Central memory CD8-positive, alpha-beta T cell (primary cell): ENCODE data around the gene SMURF2.
A peak's percentile ranks its signal among the peaks of the same experiment; 100 is the strongest.

Experiments
- ATAC-seq: fragments of 150-1000 bp; cut with Tn5 transposase; replicated peaks from 2 replicates; pipeline ENCODE4 v1.10.0; 2022; ENCODE audit warnings: mild to moderate bottlenecking, moderate FRiP score, moderate number of reproducible peaks; ENCODE audit not compliant: poor library complexity, severe bottlenecking; ENCODE audit errors: extremely low read depth
- DNase-seq, 2 donors: peaks; one replicate each; pipeline ENCODE4 v3.0.0; 2021; ENCODE audit warnings: low spot score in 2 of 2
- H3K27ac Mint-ChIP-seq: one replicate; pipeline ENCODE4 v1.8.0; 2022; ENCODE audit warnings: low read depth, mild to moderate bottlenecking, moderate library complexity, mixed read lengths
- H3K27me3 Mint-ChIP-seq: one replicate; pipeline ENCODE4 v1.8.0; 2022; ENCODE audit warnings: mixed read lengths
- H3K36me3 Mint-ChIP-seq: one replicate; pipeline ENCODE4 v1.8.0; 2022; ENCODE audit warnings: mild to moderate bottlenecking, moderate library complexity, mixed read lengths; ENCODE audit not compliant: insufficient read depth
- H3K4me1 Mint-ChIP-seq: one replicate; pipeline ENCODE4 v1.8.0; 2022; ENCODE audit warnings: mixed read lengths
- H3K4me3 Mint-ChIP-seq: one replicate; pipeline ENCODE4 v1.8.0; 2022; ENCODE audit warnings: mild to moderate bottlenecking, moderate library complexity, mixed read lengths
- H3K9me3 Mint-ChIP-seq: one replicate; pipeline ENCODE4 v1.8.0; 2022; ENCODE audit warnings: mixed read lengths

The SMURF2 gene

DNA sequence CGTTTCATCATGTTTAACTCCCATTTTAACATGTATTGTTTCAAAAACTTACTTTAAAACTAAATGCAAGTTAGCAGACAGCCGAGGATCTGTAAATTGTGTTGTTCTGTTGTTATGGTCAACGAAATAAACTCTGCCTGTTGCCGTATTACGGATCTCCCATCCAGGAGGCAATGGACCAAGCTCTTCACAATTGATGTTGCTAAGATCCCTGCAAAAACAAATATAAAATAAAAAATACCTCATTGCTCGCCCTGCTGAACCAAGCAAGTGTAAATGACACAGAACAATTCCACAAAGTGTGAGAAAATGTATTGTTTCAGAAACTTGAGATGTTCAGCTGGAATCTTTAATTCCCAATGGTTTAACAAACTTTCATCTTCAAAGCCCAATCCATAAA is 90.4 kb downstream of the SMURF2 start:
- H3K36me3 Mint-ChIP-seq = peaks cover 24% of the 10 kb centered on the region
- H3K27ac Mint-ChIP-seq = no peak overlapping the region

GRCh38 chr17:64565563-64565962 is 96.5 kb downstream of the SMURF2 start:
- Mint-ChIP-seq H3K9me3 (no peaks in the 10 kb centered on the region), H3K36me3 (peaks cover 32% of the 10 kb centered on the region), H3K27me3 (no peaks in the 10 kb centered on the region), H3K27ac (peak overlapping the region; percentile 44), H3K4me3 (no peak overlapping the region), H3K4me1 (no peaks in the 10 kb centered on the region)
- DNase-seq (no peak), ATAC-seq (no peak)

More for the DNA sequence above, 90.4 kb downstream of the SMURF2 start:
- peaks cover 11% of the 10 kb centered on the region for H3K4me1 Mint-ChIP-seq
- no peak for ATAC-seq
- no peaks in the 10 kb centered on the region for H3K9me3 Mint-ChIP-seq
- DNase-seq = no peak
- H3K4me3 Mint-ChIP-seq = no peak overlapping the region
- H3K27me3 Mint-ChIP-seq = no peaks in the 10 kb centered on the region

GRCh38 chr17:64564098-64564497 is 98.0 kb downstream of the SMURF2 start:
- Mint-ChIP-seq H3K4me3 (no peak overlapping the region), H3K36me3 (peaks cover 38% of the 10 kb centered on the region), H3K27ac (peak overlapping the region; percentile 2), H3K27me3 (no peaks in the 10 kb centered on the region), H3K4me1 (no peaks in the 10 kb centered on the region), H3K9me3 (no peaks in the 10 kb centered on the region)
- ATAC-seq (no peak), DNase-seq (no peak)

- DNase-seq = no peak
- H3K4me1 Mint-ChIP-seq = peaks cover 5% of the 10 kb centered on the region
- no peaks in the 10 kb centered on the region for H3K27me3 Mint-ChIP-seq
- no peaks in the 10 kb centered on the region for H3K9me3 Mint-ChIP-seq
- H3K4me3 Mint-ChIP-seq = no peak overlapping the region
- peaks cover 43% of the 10 kb centered on the region for H3K36me3 Mint-ChIP-seq
- no peak overlapping the region for H3K27ac Mint-ChIP-seq
- no peak for ATAC-seq
Observed at GRCh38 chr17:64555281-64555680, 106.8 kb downstream of the SMURF2 start.

DNA sequence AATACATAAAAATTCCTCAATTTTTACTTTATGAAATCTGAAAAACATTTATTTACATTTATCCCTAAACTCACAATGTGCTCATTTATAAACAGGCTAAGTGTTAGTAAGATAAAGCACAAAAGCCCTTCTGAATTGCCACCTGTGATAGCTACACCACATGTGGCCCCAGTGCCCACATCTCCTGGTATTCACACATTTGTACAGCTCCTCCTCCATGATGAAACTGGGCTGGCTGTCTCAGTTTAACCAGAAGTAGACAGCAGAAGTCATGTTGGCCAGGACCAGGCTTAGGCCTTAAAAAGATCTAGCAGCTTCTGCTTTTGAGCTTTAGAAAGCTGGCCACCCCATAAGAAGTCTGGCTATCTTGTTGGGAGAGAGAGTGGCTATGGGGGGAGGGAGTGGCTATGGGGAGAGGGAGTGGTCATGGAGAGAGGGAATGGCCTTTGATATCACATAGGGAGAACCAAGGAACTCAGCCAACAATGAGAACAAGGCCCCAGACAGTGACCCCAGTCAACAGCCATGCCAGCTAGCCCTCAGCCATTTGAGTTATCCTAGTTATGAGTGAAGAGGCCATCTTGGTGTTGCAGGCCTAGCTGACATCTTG is 108.0 kb downstream of the SMURF2 start:
- Mint-ChIP-seq H3K36me3 (peaks cover 46% of the 10 kb centered on the region), H3K9me3 (no peaks in the 10 kb centered on the region), H3K4me3 (no peak overlapping the region), H3K4me1 (peaks cover 5% of the 10 kb centered on the region), H3K27ac (peak overlapping the region; percentile 26), H3K27me3 (no peaks in the 10 kb centered on the region)
- ATAC-seq = no peak
- DNase-seq = no peak

GRCh38 chr17:64551461-64551860 is 110.6 kb downstream of the SMURF2 start:
- Mint-ChIP-seq H3K36me3 (peaks cover 53% of the 10 kb centered on the region), H3K4me1 (peaks cover 5% of the 10 kb centered on the region), H3K4me3 (no peak overlapping the region), H3K9me3 (no peaks in the 10 kb centered on the region), H3K27me3 (no peaks in the 10 kb centered on the region), H3K27ac (peak overlapping the region; percentile 57)
- ATAC-seq = no peak
- no peak for DNase-seq

DNA sequence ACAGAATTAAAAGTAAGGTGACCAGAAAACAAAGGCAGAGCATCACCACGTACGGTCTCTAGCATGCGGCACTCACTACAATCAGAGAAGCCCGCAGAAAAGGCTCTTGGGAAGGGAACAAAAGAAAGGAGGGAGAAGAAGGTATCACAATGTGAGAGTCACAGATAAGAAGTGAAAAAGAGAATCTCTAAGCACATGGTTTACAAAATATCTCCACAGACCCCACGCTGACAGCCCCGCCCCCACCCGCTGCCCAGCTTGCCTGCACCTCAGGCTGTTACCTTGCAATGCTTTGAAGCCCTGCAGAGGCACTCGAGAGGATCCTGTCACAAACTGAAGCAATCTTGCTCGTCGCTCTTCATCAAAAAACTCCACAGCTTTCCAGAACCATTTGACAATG is 114.8 kb downstream of the SMURF2 start:
- Mint-ChIP-seq H3K4me3 (no peak overlapping the region), H3K36me3 (peaks cover 55% of the 10 kb centered on the region), H3K9me3 (no peaks in the 10 kb centered on the region), H3K4me1 (no peaks in the 10 kb centered on the region), H3K27ac (no peak overlapping the region), H3K27me3 (no peaks in the 10 kb centered on the region)
- ATAC-seq (no peak), DNase-seq (no peak)

DNA sequence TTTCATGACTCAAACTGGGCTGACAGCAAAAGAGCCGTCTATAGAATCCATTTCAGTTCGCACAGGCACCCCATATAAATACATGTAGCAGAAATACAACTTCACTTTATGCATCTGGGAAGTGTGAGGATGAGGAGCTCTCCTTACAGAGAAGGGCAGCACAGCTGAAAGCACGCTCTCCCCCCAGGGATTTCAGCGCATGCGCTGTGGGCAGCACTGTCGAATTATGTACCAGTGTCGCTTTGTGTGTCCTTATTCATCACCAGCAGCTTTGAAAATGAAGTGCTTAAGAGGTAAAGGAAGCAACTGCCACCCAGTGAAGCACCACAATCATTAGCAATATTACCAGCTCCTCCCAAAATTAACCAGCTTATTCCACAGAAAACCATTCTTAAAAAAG is 115.4 kb downstream of the SMURF2 start:
- no peaks in the 10 kb centered on the region for H3K27me3 Mint-ChIP-seq

DNA sequence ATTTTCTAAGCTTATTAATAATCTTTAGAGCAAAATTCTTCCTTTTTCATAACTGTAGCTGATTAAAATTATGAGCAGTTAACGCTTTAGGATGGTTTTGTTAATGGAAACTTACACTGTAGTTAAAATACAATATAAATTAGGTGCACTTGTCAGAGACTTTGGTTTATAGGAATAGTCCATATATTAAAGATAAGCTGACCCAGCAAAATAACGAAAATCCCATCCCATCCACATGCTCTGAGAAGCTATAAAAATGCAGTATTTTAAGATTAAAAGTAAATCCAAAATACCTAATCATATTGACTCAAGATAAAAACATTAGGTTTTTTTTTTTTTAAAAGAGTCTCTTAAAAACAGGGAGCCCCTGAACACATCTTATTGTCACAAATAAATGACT is 117.4 kb downstream of the SMURF2 start:
- Mint-ChIP-seq H3K27me3 (no peaks in the 10 kb centered on the region), H3K36me3 (peaks cover 41% of the 10 kb centered on the region)

More for the DNA sequence above, 115.4 kb downstream of the SMURF2 start:
- no peak for ATAC-seq
- no peak for DNase-seq
- H3K9me3 Mint-ChIP-seq = no peaks in the 10 kb centered on the region
- H3K36me3 Mint-ChIP-seq = peaks cover 56% of the 10 kb centered on the region
- H3K4me1 Mint-ChIP-seq = no peaks in the 10 kb centered on the region
- H3K4me3 Mint-ChIP-seq = no peak overlapping the region
- no peak overlapping the region for H3K27ac Mint-ChIP-seq

GRCh38 chr17:64540118-64540776 is 121.9 kb downstream of the SMURF2 start:
- H3K27ac Mint-ChIP-seq = no peak overlapping the region
- DNase-seq = no peak
- peaks cover 8% of the 10 kb centered on the region for H3K4me1 Mint-ChIP-seq
- H3K4me3 Mint-ChIP-seq = no peak overlapping the region
- no peaks in the 10 kb centered on the region for H3K27me3 Mint-ChIP-seq
- no peak for ATAC-seq
- peaks cover 45% of the 10 kb centered on the region for H3K36me3 Mint-ChIP-seq
- no peaks in the 10 kb centered on the region for H3K9me3 Mint-ChIP-seq

More for the DNA sequence above, 117.4 kb downstream of the SMURF2 start:
- Mint-ChIP-seq H3K4me3 (no peak overlapping the region), H3K4me1 (no peaks in the 10 kb centered on the region), H3K27ac (no peak overlapping the region), H3K9me3 (no peaks in the 10 kb centered on the region)
- DNase-seq (no peak), ATAC-seq (no peak)

DNA sequence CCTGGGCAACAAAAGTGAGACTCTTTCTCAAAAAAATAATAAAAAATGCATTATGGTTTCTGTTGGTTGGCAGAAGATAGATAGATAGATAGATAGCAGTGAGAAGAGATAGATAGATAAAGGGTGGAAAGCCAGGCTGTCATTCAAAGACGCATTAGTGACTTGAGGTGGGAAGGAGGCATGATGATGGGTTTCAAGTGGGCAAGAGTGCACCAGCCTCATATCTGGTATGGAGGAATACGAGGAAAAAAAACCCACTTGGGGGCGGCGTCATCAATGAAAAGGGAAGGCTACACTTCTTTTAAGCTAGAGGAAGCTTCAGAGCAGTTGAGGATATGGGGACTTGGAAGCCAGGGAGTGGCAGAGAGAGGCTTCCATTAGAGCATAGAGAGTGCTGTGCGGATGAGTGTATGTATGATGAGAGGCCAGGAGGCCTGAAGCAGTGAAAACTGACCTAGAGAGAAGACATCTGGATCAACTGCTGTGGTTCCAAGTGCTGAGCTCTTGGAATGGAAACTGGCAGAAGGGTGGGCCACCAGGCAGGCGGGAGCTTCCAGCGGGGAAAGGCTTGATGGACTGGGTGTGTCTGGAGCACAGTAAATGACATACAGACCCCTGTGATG is 123.5 kb downstream of the SMURF2 start:
- Mint-ChIP-seq H3K27me3 (no peaks in the 10 kb centered on the region), H3K4me3 (no peak overlapping the region), H3K27ac (peak overlapping the region; percentile 77), H3K36me3 (peaks cover 42% of the 10 kb centered on the region), H3K4me1 (peaks cover 8% of the 10 kb centered on the region), H3K9me3 (no peaks in the 10 kb centered on the region)
- DNase-seq (no peak), ATAC-seq (no peak)

GRCh38 chr17:64537488-64537887 is 124.6 kb downstream of the SMURF2 start:
- ATAC-seq = no peak
- peaks cover 8% of the 10 kb centered on the region for H3K4me1 Mint-ChIP-seq
- H3K4me3 Mint-ChIP-seq = no peak overlapping the region
- H3K27me3 Mint-ChIP-seq = no peaks in the 10 kb centered on the region
- no peaks in the 10 kb centered on the region for H3K9me3 Mint-ChIP-seq
- no peak for DNase-seq
- H3K36me3 Mint-ChIP-seq = peaks cover 46% of the 10 kb centered on the region
- no peak overlapping the region for H3K27ac Mint-ChIP-seq

DNA sequence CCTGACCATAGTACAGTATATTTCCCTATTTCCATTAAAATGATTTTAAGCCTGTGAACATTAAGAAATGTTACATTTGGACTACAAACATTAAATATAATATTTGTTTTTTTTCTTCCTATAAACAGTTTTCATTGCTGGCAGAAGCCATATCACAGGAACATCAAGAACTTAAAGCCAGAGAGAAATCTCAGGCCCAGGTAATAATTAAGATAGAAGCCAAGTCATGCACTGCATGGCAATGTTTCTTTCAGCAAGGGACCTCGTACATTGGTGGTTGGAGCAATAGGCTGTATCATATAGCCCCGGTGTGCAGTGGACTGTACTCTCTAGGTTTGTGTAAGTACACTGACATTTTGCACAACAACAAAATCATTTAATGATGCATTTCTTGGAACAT is 125.2 kb downstream of the SMURF2 start:
- no peak overlapping the region for H3K4me3 Mint-ChIP-seq
- no peak overlapping the region for H3K27ac Mint-ChIP-seq
- no peaks in the 10 kb centered on the region for H3K27me3 Mint-ChIP-seq
- no peaks in the 10 kb centered on the region for H3K9me3 Mint-ChIP-seq
- DNase-seq (no peak), ATAC-seq (no peak)
- peaks cover 8% of the 10 kb centered on the region for H3K4me1 Mint-ChIP-seq
- peaks cover 51% of the 10 kb centered on the region for H3K36me3 Mint-ChIP-seq
